Right lung (tissue), 5 donors: ENCODE measurements around the gene SIDT2. TPM values are rescaled to one million over a fixed set of nuclear protein-coding genes. Genes with fewer than 3 reads are reported as not detected.

Experiments used
- DNase-seq, 2 donors: peaks; one replicate each; pipeline ENCODE4 v3.0.0-alpha.2; 2013
- polyA plus RNA-seq, 5 donors: library from polyadenylated mRNA; unstranded; fragments of 120-200 nt; gene quantifications; one replicate each; pipeline versions ENCODE4 v1.2.1 to v1.2.3, GENCODE V29; 2013; ENCODE audit warnings: inconsistent platforms in 1 of 5, low replicate concordance in 1 of 5; ENCODE audit not compliant: insufficient read length in 5 of 5, insufficient read depth in 1 of 5

Gene SIDT2
- polyA plus RNA-seq, 5 donors: 22.5 to 36.4 (median 29.8) TPM

- no peak for DNase-seq
Measured at GRCh38 chr11:117220568-117220967, 42.0 kb downstream of the SIDT2 start.

- DNase-seq: no peak
Measured at GRCh38 chr11:117220999-117221774, 42.6 kb downstream of the SIDT2 start.

GRCh38 chr11:117221775-117222517, 43.4 kb downstream of the SIDT2 start:
- DNase-seq: no peak

GRCh38 chr11:117222991-117223740, 44.6 kb downstream of the SIDT2 start:
- no peak for DNase-seq

- no peak for DNase-seq
Measured at GRCh38 chr11:117223741-117224689, 45.5 kb downstream of the SIDT2 start.

- DNase-seq: no peak
Measured at GRCh38 chr11:117225553-117226170, 47.1 kb downstream of the SIDT2 start.

GRCh38 chr11:117226388-117227385, 48.1 kb downstream of the SIDT2 start:
- DNase-seq: peak; percentile 57 to 68

- no peak for DNase-seq
Measured at GRCh38 chr11:117228091-117228490, 49.5 kb downstream of the SIDT2 start.

- DNase-seq: no peak
Measured at GRCh38 chr11:117229411-117229810, 50.9 kb downstream of the SIDT2 start.

GRCh38 chr11:117229931-117230285, 51.4 kb downstream of the SIDT2 start:
- no peak for DNase-seq

GRCh38 chr11:117230286-117230961, 51.9 kb downstream of the SIDT2 start:
- no peak for DNase-seq

- no peak for DNase-seq
Measured at GRCh38 chr11:117230999-117231841, 52.7 kb downstream of the SIDT2 start.

GRCh38 chr11:117231842-117232091, 53.2 kb downstream of the SIDT2 start, which contains the start of gene PCSK7:
PCSK7 (minus strand) TSS chr11:117232073; CDS start chr11:117229844, 2,229 bp downstream.
- DNase-seq: no peak

GRCh38 chr11:117232092-117232878, 53.7 kb downstream of the SIDT2 start, which contains the start of gene RNF214:
RNF214 (plus strand) TSS chr11:117232671; CDS start chr11:117234273, 1,602 bp downstream.
- peak; percentile 81 to 87 for DNase-seq

- DNase-seq: peak in 1 of 2 donors; percentile 8
Measured at GRCh38 chr11:117232911-117233409, 54.4 kb downstream of the SIDT2 start.

GRCh38 chr11:117238221-117238620, 59.7 kb downstream of the SIDT2 start:
- no peak for DNase-seq

GRCh38 chr11:117239295-117239694, 60.8 kb downstream of the SIDT2 start:
- DNase-seq: no peak
